ENCODE results near the gene MRPL42.
"Not testable (repeated sequence)": the region's sequence is repeated elsewhere in the genome, so short reads cannot be mapped to it uniquely, and the experiment has no call there.

Gene MRPL42

GRCh38 chr12:93467351-93468007 is at the start of gene MRPL42:
Gene MRPL42, plus strand, starts transcription at chr12:93467514. Its CDS starts 1,772 bp downstream, at chr12:93469286.
- peak; percentile 41 for DNase-seq

GRCh38 chr12:93417967-93418480 is 49.3 kb upstream of the MRPL42 start:
- DNase-seq, result no peak

GRCh38 chr12:93419388-93420034 is 47.8 kb upstream of the MRPL42 start:
- DNase-seq, result peak; percentile 18

- DNase-seq, result no peak
These were observed 45.3 kb upstream of the MRPL42 start for GRCh38 chr12:93422050-93422449.

GRCh38 chr12:93425736-93426411 is 41.4 kb upstream of the MRPL42 start:
- DNase-seq, result no peak

GRCh38 chr12:93426412-93426805 is 40.9 kb upstream of the MRPL42 start:
- DNase-seq, result no peak

GRCh38 chr12:93427779-93428564 is 39.3 kb upstream of the MRPL42 start:
- DNase-seq, result no peak

- DNase-seq, result no peak
These were observed 37.9 kb upstream of the MRPL42 start for GRCh38 chr12:93429448-93429847.

- DNase-seq, result no peak
These were observed 37.5 kb upstream of the MRPL42 start for GRCh38 chr12:93429852-93430251.

GRCh38 chr12:93430280-93430679 is 37.0 kb upstream of the MRPL42 start:
- no peak for DNase-seq

GRCh38 chr12:93432031-93432430 is 35.3 kb upstream of the MRPL42 start:
- not testable (repeated sequence) for DNase-seq

GRCh38 chr12:93434256-93434865 is 33.0 kb upstream of the MRPL42 start:
- no peak for DNase-seq

GRCh38 chr12:93438266-93439050 is 28.9 kb upstream of the MRPL42 start:
- no peak for DNase-seq

- DNase-seq, result no peak
These were observed 27.1 kb upstream of the MRPL42 start for GRCh38 chr12:93440043-93440835.

GRCh38 chr12:93441081-93441616 is 26.2 kb upstream of the MRPL42 start:
- DNase-seq, result no peak

- DNase-seq, result peak; percentile 72
These were observed 25.5 kb upstream of the MRPL42 start, which contains the start of gene UBE2N for GRCh38 chr12:93441617-93442410. Gene UBE2N, minus strand, starts transcription at chr12:93441947. Its CDS starts 63 bp downstream, at chr12:93441884.

- no peak for DNase-seq
These were observed 24.6 kb upstream of the MRPL42 start for GRCh38 chr12:93442411-93443340.

- DNase-seq, result no peak
These were observed 23.7 kb upstream of the MRPL42 start for GRCh38 chr12:93443576-93443975.
